ENCODE results near the gene SLC9A6.

SLC9A6 gene

GRCh38 chrX:136039485-136039884, 54.2 kb downstream of the SLC9A6 start:
- Histone ChIP-seq H3K36me3 (replicated peaks; ENCODE audit: insufficient read depth, low read length) (no peaks in the 10 kb centered on the region), H3K9me2 (replicated peaks; ENCODE audit: insufficient read depth, low read length) (no peaks in the 10 kb centered on the region), H3F3A (ENCODE audit: insufficient read depth, low read length) (no peaks in the 10 kb centered on the region), H3K9me3 (replicated peaks; ENCODE audit: insufficient read depth, low read length) (no peaks in the 10 kb centered on the region), H3K4me3 (ENCODE audit: low read length) (no peak overlapping the region), H3K9ac (ENCODE audit: low read length) (no peak overlapping the region), H2AFZ (ENCODE audit: low read length) (no peak overlapping the region), H3K4me2 (ENCODE audit: low read depth, low read length) (no peak overlapping the region), H3K27ac (ENCODE audit: low read length) (no peak overlapping the region), H3K27me3 (replicated peaks; ENCODE audit: insufficient read depth, low read length) (no peaks in the 10 kb centered on the region), H4K20me1 (ENCODE audit: insufficient read depth, low read length) (no peaks in the 10 kb centered on the region), H3K4me1 (ENCODE audit: low read length) (no peaks in the 10 kb centered on the region), H3K79me2 (ENCODE audit: low read length) (no peaks in the 10 kb centered on the region)
- TF ChIP-seq EZH2 (optimal IDR thresholded peaks at IDR 0.05; ENCODE audit: low read depth, low read length) (no peak), EZH2phosphoT487 (IDR thresholded peaks at IDR 0.05; ENCODE audit: low read length) (no peak), CTCF (IDR thresholded peaks at IDR 0.05; ENCODE audit: low read length) (no peak)
- DNase-seq: no peak

GRCh38 chrX:136039968-136040367, 54.7 kb downstream of the SLC9A6 start:
- H3K4me2 ChIP-seq (ENCODE audit: low read depth, low read length): no peak overlapping the region
- no peaks in the 10 kb centered on the region for H3K36me3 ChIP-seq (replicated peaks; ENCODE audit: insufficient read depth, low read length)
- TF ChIP-seq EZH2 (optimal IDR thresholded peaks at IDR 0.05; ENCODE audit: low read depth, low read length): no peak
- no peak for TF ChIP-seq CTCF (IDR thresholded peaks at IDR 0.05; ENCODE audit: low read length)
- TF ChIP-seq EZH2phosphoT487 (IDR thresholded peaks at IDR 0.05; ENCODE audit: low read length): no peak
- no peak for DNase-seq
- H3K4me1 ChIP-seq (ENCODE audit: low read length): no peaks in the 10 kb centered on the region
- no peaks in the 10 kb centered on the region for H3F3A ChIP-seq (ENCODE audit: insufficient read depth, low read length)
- no peak overlapping the region for H3K27ac ChIP-seq (ENCODE audit: low read length)
- no peaks in the 10 kb centered on the region for H3K9me3 ChIP-seq (replicated peaks; ENCODE audit: insufficient read depth, low read length)
- no peak overlapping the region for H3K9ac ChIP-seq (ENCODE audit: low read length)
- no peak overlapping the region for H2AFZ ChIP-seq (ENCODE audit: low read length)
- H3K79me2 ChIP-seq (ENCODE audit: low read length): no peaks in the 10 kb centered on the region
- H4K20me1 ChIP-seq (ENCODE audit: insufficient read depth, low read length): no peaks in the 10 kb centered on the region
- no peaks in the 10 kb centered on the region for H3K27me3 ChIP-seq (replicated peaks; ENCODE audit: insufficient read depth, low read length)
- no peak overlapping the region for H3K4me3 ChIP-seq (ENCODE audit: low read length)
- no peaks in the 10 kb centered on the region for H3K9me2 ChIP-seq (replicated peaks; ENCODE audit: insufficient read depth, low read length)

GRCh38 chrX:136041254-136041812, 56.1 kb downstream of the SLC9A6 start:
- no peaks in the 10 kb centered on the region for H3K36me3 ChIP-seq (replicated peaks; ENCODE audit: insufficient read depth, low read length)
- no peaks in the 10 kb centered on the region for H3K27me3 ChIP-seq (replicated peaks; ENCODE audit: insufficient read depth, low read length)
- no peak overlapping the region for H2AFZ ChIP-seq (ENCODE audit: low read length)
- no peak overlapping the region for H3K4me2 ChIP-seq (ENCODE audit: low read depth, low read length)
- no peaks in the 10 kb centered on the region for H3K79me2 ChIP-seq (ENCODE audit: low read length)
- H3K9me2 ChIP-seq (replicated peaks; ENCODE audit: insufficient read depth, low read length): no peaks in the 10 kb centered on the region
- no peak overlapping the region for H3K9ac ChIP-seq (ENCODE audit: low read length)
- H3F3A ChIP-seq (ENCODE audit: insufficient read depth, low read length): no peaks in the 10 kb centered on the region
- H3K9me3 ChIP-seq (replicated peaks; ENCODE audit: insufficient read depth, low read length): no peaks in the 10 kb centered on the region
- H4K20me1 ChIP-seq (ENCODE audit: insufficient read depth, low read length): no peaks in the 10 kb centered on the region
- H3K4me3 ChIP-seq (ENCODE audit: low read length): no peak overlapping the region
- no peaks in the 10 kb centered on the region for H3K4me1 ChIP-seq (ENCODE audit: low read length)
- no peak for TF ChIP-seq EZH2 (optimal IDR thresholded peaks at IDR 0.05; ENCODE audit: low read depth, low read length)
- TF ChIP-seq EZH2phosphoT487 (IDR thresholded peaks at IDR 0.05; ENCODE audit: low read length): no peak
- no peak for TF ChIP-seq CTCF (IDR thresholded peaks at IDR 0.05; ENCODE audit: low read length)
- DNase-seq: no peak
- H3K27ac ChIP-seq (ENCODE audit: low read length): no peak overlapping the region
